OCI-LY7 (cell line): ENCODE results near the gene STON2. TPM values are rescaled to one million over a fixed set of nuclear protein-coding genes. Genes with fewer than 3 reads are reported as not detected.

ENCODE experiments used
- BruUV-seq: library from RNA; stranded (reverse); fragments of 400-500 nt; replicated peaks from 2 replicates; lab custom pipeline; 2021; lab: Mats Ljungman, UMichigan
- CTCF ChIA-PET: fragments of 300-600 bp; sonication (Branson Sonifier 250); formaldehyde crosslinking; loops from one replicate; lab custom pipeline; 2022; ENCODE audit warnings: antibody characterized with exemption; ENCODE audit not compliant: unreplicated experiment; lab: Charles Lee
- POLR2A ChIA-PET: fragments of 300-600 bp; sonication (Branson Sonifier 250); formaldehyde crosslinking; loops from one replicate; lab custom pipeline; 2022; ENCODE audit warnings: antibody characterized with exemption; lab: Charles Lee
- DNase-seq: peaks from one replicate; pipeline ENCODE4 v3.0.0-alpha.2; 2015; ENCODE audit warnings: low spot score
- H2AFZ ChIP-seq: fragments of 200-600 bp; sonication (generic), shearing (Covaris generic); 2 replicates; pipeline ENCODE4 v1.6.1; 2014; ENCODE audit warnings: mild to moderate bottlenecking, antibody characterized with exemption, low read length, moderate library complexity
- H3K27ac ChIP-seq: fragments of 200-600 bp; sonication (generic); 2 replicates; pipeline ENCODE4 v1.5.1; 2014; ENCODE audit warnings: mixed run types, low read depth, mild to moderate bottlenecking, moderate library complexity, low read length, inconsistent platforms; ENCODE audit not compliant: poor library complexity, severe bottlenecking
- H3K36me3 ChIP-seq: fragments of 200-600 bp; sonication (generic); 2 replicates; pipeline ENCODE4 v1.6.1; 2014; ENCODE audit warnings: mild to moderate bottlenecking, antibody characterized with exemption, low read length, moderate library complexity, mixed read lengths; ENCODE audit not compliant: insufficient read depth
- H3K4me1 ChIP-seq: fragments of 200-600 bp; sonication (generic); 2 replicates; pipeline ENCODE4 v1.5.1; 2014; ENCODE audit warnings: mild to moderate bottlenecking, low read length; ENCODE audit not compliant: insufficient read depth, poor library complexity, severe bottlenecking
- H3K4me2 ChIP-seq: fragments of 200-600 bp; sonication (generic); 2 replicates; pipeline ENCODE4 v1.6.1; 2014; ENCODE audit warnings: mild to moderate bottlenecking, low read length
- H3K4me3 ChIP-seq: fragments of 200-600 bp; sonication (generic); 2 replicates; pipeline ENCODE4 v1.5.1; 2014; ENCODE audit warnings: mild to moderate bottlenecking, low read depth, low read length; ENCODE audit not compliant: poor library complexity, severe bottlenecking
- H3K79me2 ChIP-seq: fragments of 200-600 bp; sonication (generic); 2 replicates; pipeline ENCODE4 v1.6.1; 2016; ENCODE audit warnings: low read depth, mild to moderate bottlenecking, low read length, moderate library complexity, mixed read lengths; ENCODE audit not compliant: insufficient read depth
- H3K9me2 ChIP-seq: fragments of 200-600 bp; sonication (generic); 2 replicates; pipeline ENCODE4 v1.6.1; 2016; ENCODE audit warnings: mild to moderate bottlenecking, low read length, mixed read lengths; ENCODE audit not compliant: insufficient read depth
- H3K9me3 ChIP-seq: fragments of 200-600 bp; sonication (generic); 2 replicates; pipeline ENCODE4 v1.6.1; 2014; ENCODE audit warnings: mild to moderate bottlenecking, mixed run types, low read length, mixed read lengths
- H4K20me1 ChIP-seq: fragments of 200-600 bp; sonication (generic); 2 replicates; pipeline ENCODE4 v1.6.1; 2014; ENCODE audit warnings: mild to moderate bottlenecking, antibody characterized with exemption, low read length, moderate library complexity, mixed read lengths; ENCODE audit not compliant: insufficient read depth
- EZH2phosphoT487 ChIP-seq: fragments of 200-600 bp; sonication (generic); IDR thresholded peaks from 2 replicates; pipeline ENCODE4 v1.6.1; 2018; ENCODE audit warnings: low read depth, borderline replicate concordance, mild to moderate bottlenecking, mixed run types, antibody characterized with exemption, low read length, moderate library complexity, mixed read lengths
- intact Hi-C: fragments of 100-400 bp; cut with micrococcal nuclease; formaldehyde crosslinking; loops from one replicate; pipeline ENCODE4 v1.10.0; 2022; ENCODE audit not compliant: unreplicated experiment
- total RNA-seq, 2 experiments: library from RNA; depleted of rRNA in 1 of 2; stranded (reverse); fragments of >200 nt in 1 of 2; shearing (Covaris generic) in 1 of 2; gene quantifications; 2 replicates each; pipeline ENCODE4 v1.2.3, GENCODE V29; 2014 to 2022
- TF ChIP-seq, protein P1 (sequence below): fragments of 200-600 bp; sonication (generic); conservative IDR thresholded peaks from 2 replicates; pipeline ENCODE4 v1.5.1; 2014; ENCODE audit warnings: mild to moderate bottlenecking, antibody characterized with exemption, low read length, moderate library complexity, mixed read lengths

Gene STON2
- total RNA-seq, 2 experiments from 2014 or later = 0.25 TPM; not detected in 1

DNA sequence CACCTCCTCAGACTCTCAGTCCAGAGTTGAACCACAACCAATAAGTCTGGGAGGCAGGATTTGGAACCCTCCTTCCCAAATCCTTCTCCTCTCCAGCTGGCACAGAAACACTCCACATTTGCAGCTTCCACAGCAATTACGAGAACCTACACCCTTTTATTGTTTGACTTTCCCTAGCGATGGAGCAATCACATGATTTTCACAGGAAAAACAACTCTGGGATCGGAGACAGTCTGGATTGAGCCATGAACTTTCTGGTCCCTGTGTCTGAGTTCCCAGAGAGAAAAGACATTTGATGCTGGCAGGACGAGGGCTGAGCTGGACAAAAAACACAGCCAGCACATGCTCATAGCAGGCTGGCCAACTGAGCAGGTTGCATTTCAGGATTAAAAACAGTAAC lies 49.0 kb upstream of the STON2 start:
- Histone ChIP-seq H3K4me3 (no peak overlapping the region), H3K27ac (no peak overlapping the region), H2AFZ (no peak overlapping the region), H3K9me2 (no peaks in the 10 kb centered on the region), H3K4me1 (peaks cover 5% of the 10 kb centered on the region), H3K4me2 (no peak overlapping the region), H3K79me2 (no peaks in the 10 kb centered on the region), H4K20me1 (no peaks in the 10 kb centered on the region), H3K36me3 (no peaks in the 10 kb centered on the region), H3K9me3 (no peaks in the 10 kb centered on the region)
- no TSS peak for BruUV-seq
- no peak for DNase-seq
- no peak for TF ChIP-seq EZH2phosphoT487
- TF ChIP-seq, protein P1, sequence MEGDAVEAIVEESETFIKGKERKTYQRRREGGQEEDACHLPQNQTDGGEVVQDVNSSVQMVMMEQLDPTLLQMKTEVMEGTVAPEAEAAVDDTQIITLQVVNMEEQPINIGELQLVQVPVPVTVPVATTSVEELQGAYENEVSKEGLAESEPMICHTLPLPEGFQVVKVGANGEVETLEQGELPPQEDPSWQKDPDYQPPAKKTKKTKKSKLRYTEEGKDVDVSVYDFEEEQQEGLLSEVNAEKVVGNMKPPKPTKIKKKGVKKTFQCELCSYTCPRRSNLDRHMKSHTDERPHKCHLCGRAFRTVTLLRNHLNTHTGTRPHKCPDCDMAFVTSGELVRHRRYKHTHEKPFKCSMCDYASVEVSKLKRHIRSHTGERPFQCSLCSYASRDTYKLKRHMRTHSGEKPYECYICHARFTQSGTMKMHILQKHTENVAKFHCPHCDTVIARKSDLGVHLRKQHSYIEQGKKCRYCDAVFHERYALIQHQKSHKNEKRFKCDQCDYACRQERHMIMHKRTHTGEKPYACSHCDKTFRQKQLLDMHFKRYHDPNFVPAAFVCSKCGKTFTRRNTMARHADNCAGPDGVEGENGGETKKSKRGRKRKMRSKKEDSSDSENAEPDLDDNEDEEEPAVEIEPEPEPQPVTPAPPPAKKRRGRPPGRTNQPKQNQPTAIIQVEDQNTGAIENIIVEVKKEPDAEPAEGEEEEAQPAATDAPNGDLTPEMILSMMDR = no peak
- POLR2A ChIA-PET = interaction anchor here (0.6 to 1.1 kb wide), 2 partner anchors 61 to 194 kb away, joined by 3 to 7 read pairs; no protein-coding TSS in a partner anchor
- CTCF ChIA-PET = no interaction called here
- intact Hi-C loops = no loop called here

- Histone ChIP-seq H3K9me2 (no peaks in the 10 kb centered on the region), H3K4me2 (no peak overlapping the region), H2AFZ (no peak overlapping the region), H3K4me3 (no peak overlapping the region), H3K4me1 (no peaks in the 10 kb centered on the region), H4K20me1 (no peaks in the 10 kb centered on the region), H3K79me2 (no peaks in the 10 kb centered on the region), H3K27ac (no peak overlapping the region), H3K36me3 (no peaks in the 10 kb centered on the region), H3K9me3 (no peaks in the 10 kb centered on the region)
- CTCF ChIA-PET = no interaction called here
- BruUV-seq = no TSS peak
- DNase-seq = no peak
- POLR2A ChIA-PET = no interaction called here
- no peak for TF ChIP-seq EZH2phosphoT487
- TF ChIP-seq, protein P1 = no peak
- intact Hi-C loops = no loop called here
Measured at GRCh38 chr14:81447021-81447764, 47.1 kb upstream of the STON2 start.
